PFSK-1 (cell line): ENCODE measurements around the gene FOCAD.

Experiments used
- FOXP2 ChIP-seq: optimal IDR thresholded peaks from 2 replicates; pipeline ENCODE3; 2011; ENCODE audit warnings: borderline replicate concordance, control low read depth, inconsistent platforms; ENCODE audit not compliant: insufficient read depth; ENCODE audit errors: extremely low read length, extremely low read depth
- POLR2AphosphoS5 ChIP-seq: IDR thresholded peaks from 2 replicates; pipeline ENCODE4 v1.6.1; 2012; ENCODE audit warnings: low read depth, mild to moderate bottlenecking, control low read depth, low read length, moderate library complexity
- SIN3A ChIP-seq: IDR thresholded peaks from 2 replicates; pipeline ENCODE4 v1.6.1; 2012; ENCODE audit warnings: mild to moderate bottlenecking, low read length, moderate library complexity, borderline replicate concordance; ENCODE audit not compliant: insufficient read depth
- TAF1 ChIP-seq: IDR thresholded peaks from 2 replicates; pipeline ENCODE4 v1.6.1; 2012; ENCODE audit warnings: low read length, control low read depth, borderline replicate concordance; ENCODE audit not compliant: insufficient read depth
- TF ChIP-seq, protein P1 (sequence below), 2 experiments: IDR thresholded peaks; 2 replicates each; pipeline versions ENCODE4 v1.6.1 to v1.8.0; 2011 to 2012; ENCODE audit warnings: low read depth in 2 of 2, low read length in 2 of 2, control low read depth in 1 of 2, inconsistent platforms in 1 of 2, mild to moderate bottlenecking in 1 of 2, moderate library complexity in 1 of 2; ENCODE audit not compliant: insufficient read depth in 1 of 2

DNA sequence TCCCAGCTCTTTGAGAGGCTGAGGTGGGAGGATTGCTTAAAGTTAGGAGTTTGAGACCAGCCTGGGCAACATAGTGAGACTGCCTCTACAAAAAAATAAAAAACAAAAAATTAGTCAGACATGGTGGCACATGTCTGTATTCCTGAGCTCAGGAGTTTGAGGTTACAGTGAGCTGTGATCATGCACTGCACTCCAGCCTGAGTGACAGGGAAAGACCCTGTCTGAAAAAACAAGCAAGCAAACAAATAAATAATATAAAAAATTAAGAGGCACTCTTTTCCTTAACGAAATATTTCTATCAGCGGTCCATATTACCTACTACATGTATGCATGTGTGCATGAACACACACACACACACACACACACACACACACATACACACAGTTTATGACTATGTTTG is 20.9 kb upstream of the FOCAD start:
- TF ChIP-seq POLR2AphosphoS5 (no peak), TAF1 (no peak), SIN3A (no peak), FOXP2 (no peak)
- TF ChIP-seq, protein P1, sequence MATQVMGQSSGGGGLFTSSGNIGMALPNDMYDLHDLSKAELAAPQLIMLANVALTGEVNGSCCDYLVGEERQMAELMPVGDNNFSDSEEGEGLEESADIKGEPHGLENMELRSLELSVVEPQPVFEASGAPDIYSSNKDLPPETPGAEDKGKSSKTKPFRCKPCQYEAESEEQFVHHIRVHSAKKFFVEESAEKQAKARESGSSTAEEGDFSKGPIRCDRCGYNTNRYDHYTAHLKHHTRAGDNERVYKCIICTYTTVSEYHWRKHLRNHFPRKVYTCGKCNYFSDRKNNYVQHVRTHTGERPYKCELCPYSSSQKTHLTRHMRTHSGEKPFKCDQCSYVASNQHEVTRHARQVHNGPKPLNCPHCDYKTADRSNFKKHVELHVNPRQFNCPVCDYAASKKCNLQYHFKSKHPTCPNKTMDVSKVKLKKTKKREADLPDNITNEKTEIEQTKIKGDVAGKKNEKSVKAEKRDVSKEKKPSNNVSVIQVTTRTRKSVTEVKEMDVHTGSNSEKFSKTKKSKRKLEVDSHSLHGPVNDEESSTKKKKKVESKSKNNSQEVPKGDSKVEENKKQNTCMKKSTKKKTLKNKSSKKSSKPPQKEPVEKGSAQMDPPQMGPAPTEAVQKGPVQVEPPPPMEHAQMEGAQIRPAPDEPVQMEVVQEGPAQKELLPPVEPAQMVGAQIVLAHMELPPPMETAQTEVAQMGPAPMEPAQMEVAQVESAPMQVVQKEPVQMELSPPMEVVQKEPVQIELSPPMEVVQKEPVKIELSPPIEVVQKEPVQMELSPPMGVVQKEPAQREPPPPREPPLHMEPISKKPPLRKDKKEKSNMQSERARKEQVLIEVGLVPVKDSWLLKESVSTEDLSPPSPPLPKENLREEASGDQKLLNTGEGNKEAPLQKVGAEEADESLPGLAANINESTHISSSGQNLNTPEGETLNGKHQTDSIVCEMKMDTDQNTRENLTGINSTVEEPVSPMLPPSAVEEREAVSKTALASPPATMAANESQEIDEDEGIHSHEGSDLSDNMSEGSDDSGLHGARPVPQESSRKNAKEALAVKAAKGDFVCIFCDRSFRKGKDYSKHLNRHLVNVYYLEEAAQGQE (IDR thresholded peaks at IDR 0.05; ENCODE audit: insufficient read depth in 1 of 2, low read depth in 2 of 2, low read length in 2 of 2) = no peak
